Lower lobe of right lung (tissue), 2 donors: ENCODE measurements around the gene SLCO2A1. TPM values are rescaled to one million over a fixed set of nuclear protein-coding genes. Genes with fewer than 3 reads are reported as not detected.

Experiments used
- ATAC-seq, 2 donors: fragments of 200-7000 bp; cut with Tn5 transposase; one replicate each; pipeline ENCODE4 v1.9.1; 2020 to 2022; ENCODE audit warnings: mild to moderate bottlenecking in 2 of 2, moderate library complexity in 2 of 2
- DNase-seq: peaks from one replicate; pipeline ENCODE4 v3.0.0-alpha.2; 2020
- H3K27ac ChIP-seq: fragments of 200-600 bp; one replicate; pipeline ENCODE4 v1.8.0; 2022
- H3K27me3 ChIP-seq: fragments of 200-600 bp; one replicate; pipeline ENCODE4 v1.8.0; 2022; ENCODE audit warnings: low read depth
- H3K36me3 ChIP-seq: fragments of 200-600 bp; one replicate; pipeline ENCODE4 v1.8.0; 2022; ENCODE audit warnings: mild to moderate bottlenecking
- H3K4me1 ChIP-seq: fragments of 200-600 bp; one replicate; pipeline ENCODE4 v1.8.0; 2022
- H3K4me3 ChIP-seq: fragments of 200-600 bp; one replicate; pipeline ENCODE4 v1.8.0; 2022; ENCODE audit warnings: mild to moderate bottlenecking
- H3K9me3 ChIP-seq: fragments of 200-600 bp; one replicate; pipeline ENCODE4 v1.8.0; 2022
- intact Hi-C: fragments of 100-400 bp; cut with DNase I; formaldehyde crosslinking; loops from one replicate; pipeline ENCODE4 v1.11.0; 2022
- total RNA-seq: library from RNA; stranded (reverse); fragmentation: NEBNext Ultra II Directional; extraction: Animal tissue kit (Norgen Biotek cat#: 25700); gene quantifications from one replicate; pipeline ENCODE4 v1.2.1, GENCODE V29; 2021
- TF ChIP-seq, protein P1 (sequence below): fragments of 200-600 bp; IDR thresholded peaks from one replicate; pipeline ENCODE4 v1.8.0; 2022; ENCODE audit warnings: antibody characterized with exemption, mild to moderate bottlenecking
- donor health status: DM: no; HTN: yes; CAD: no; lungs with severe emphysema.

The SLCO2A1 gene
- total RNA-seq, 1 donor from 2014 or later = 204 TPM

DNA sequence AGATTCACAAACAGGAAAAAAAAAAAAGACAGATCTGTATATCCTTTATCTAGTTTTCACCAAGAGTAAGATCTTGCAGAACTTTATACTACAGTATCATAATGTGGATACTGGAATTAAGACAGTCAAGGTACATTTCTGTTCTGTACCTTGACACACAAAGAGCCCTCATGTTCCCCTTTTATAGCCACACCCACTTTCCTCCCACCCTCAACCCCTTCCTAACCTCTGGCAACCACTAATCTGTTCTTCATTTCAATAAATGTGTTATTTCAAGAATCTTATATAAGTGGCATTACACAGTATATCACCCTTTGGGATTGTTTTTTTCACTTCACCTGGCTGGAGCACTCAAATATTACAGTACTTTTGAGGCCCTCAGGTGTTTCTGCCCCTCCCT is 130.4 kb downstream of the SLCO2A1 start:
- ATAC-seq (no peak), DNase-seq (no peak)
- Histone ChIP-seq H3K36me3 (no peaks in the 10 kb centered on the region), H3K27ac (no peak overlapping the region), H3K4me3 (no peak overlapping the region), H3K9me3 (no peaks in the 10 kb centered on the region), H3K4me1 (peaks cover 18% of the 10 kb centered on the region), H3K27me3 (peaks cover 17% of the 10 kb centered on the region)
- intact Hi-C loops = no loop called here
- TF ChIP-seq, protein P1, sequence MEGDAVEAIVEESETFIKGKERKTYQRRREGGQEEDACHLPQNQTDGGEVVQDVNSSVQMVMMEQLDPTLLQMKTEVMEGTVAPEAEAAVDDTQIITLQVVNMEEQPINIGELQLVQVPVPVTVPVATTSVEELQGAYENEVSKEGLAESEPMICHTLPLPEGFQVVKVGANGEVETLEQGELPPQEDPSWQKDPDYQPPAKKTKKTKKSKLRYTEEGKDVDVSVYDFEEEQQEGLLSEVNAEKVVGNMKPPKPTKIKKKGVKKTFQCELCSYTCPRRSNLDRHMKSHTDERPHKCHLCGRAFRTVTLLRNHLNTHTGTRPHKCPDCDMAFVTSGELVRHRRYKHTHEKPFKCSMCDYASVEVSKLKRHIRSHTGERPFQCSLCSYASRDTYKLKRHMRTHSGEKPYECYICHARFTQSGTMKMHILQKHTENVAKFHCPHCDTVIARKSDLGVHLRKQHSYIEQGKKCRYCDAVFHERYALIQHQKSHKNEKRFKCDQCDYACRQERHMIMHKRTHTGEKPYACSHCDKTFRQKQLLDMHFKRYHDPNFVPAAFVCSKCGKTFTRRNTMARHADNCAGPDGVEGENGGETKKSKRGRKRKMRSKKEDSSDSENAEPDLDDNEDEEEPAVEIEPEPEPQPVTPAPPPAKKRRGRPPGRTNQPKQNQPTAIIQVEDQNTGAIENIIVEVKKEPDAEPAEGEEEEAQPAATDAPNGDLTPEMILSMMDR = no peak

DNA sequence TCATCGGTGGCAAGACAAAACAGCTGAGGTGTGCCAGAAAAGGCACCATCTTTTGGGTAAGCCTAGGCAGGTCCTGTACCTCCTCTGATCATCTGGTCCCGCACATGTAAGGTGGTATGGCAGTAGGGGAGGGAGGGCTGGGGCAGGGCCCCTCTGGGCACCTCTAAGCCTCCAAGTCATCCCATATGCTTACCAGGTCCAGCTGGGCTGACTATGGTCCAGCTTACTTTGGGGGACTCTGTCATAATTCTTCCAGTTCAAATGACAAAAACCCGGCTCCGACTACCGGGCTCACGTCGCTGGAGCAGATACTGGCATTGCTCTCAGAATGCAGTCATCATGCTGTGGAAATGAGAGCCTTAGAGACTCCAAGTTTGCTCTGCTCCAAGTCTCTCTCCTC is 132.2 kb downstream of the SLCO2A1 start:
- DNase-seq (no peak), ATAC-seq (no peak)
- TF ChIP-seq, protein P1 = no peak
- no peak overlapping the region for H3K27ac ChIP-seq
- no peaks in the 10 kb centered on the region for H3K36me3 ChIP-seq
- peaks cover 20% of the 10 kb centered on the region for H3K4me1 ChIP-seq
- H3K27me3 ChIP-seq = peaks cover 22% of the 10 kb centered on the region
- H3K4me3 ChIP-seq = no peak overlapping the region
- intact Hi-C loops = no loop called here
- H3K9me3 ChIP-seq = no peaks in the 10 kb centered on the region

DNA sequence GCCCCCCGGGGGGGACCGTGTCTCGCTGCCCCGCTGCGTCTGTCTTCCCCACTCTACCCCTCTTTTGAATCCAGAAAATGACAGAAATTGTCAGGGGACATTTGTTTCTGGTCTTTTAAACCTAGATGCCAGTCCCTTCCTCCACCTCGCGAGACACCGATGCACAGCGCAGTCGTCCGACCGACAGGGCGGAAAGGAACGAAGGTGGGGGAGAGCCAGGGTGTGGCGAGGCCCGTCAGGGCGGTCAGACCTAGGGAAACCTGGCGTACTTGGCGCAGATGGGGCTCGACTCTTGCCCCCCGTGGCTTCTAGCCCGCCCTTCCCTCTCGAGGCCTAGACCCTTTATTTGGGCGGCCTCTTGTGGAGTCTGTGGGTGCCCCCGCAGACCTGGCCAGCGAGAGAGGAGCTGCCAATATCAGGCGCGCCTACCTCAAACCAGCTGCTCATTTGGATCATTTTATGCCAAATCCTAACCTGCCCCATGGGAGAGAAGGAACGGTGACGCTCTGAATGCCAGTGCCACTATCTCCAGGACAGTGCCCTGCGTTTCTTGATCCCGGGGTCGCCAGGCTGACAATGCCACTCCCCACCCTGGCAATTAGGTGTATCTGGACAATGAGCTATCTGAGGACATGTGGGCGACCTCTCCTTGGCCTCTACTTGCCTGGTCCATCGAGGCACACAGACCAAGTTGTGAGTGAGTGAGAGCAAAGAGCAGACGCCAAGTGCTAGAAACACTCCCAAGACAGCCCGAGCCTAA is 133.5 kb downstream of the SLCO2A1 start:
- Histone ChIP-seq H3K27ac (no peak overlapping the region), H3K9me3 (no peaks in the 10 kb centered on the region), H3K27me3 (peaks cover 22% of the 10 kb centered on the region), H3K4me1 (peaks cover 20% of the 10 kb centered on the region), H3K36me3 (no peaks in the 10 kb centered on the region), H3K4me3 (peak overlapping the region; percentile 60)
- intact Hi-C loops = no loop called here
- DNase-seq (peak; percentile 26), ATAC-seq (peak in 1 of 2 donors; percentile 37)
- TF ChIP-seq, protein P1 = no peak

DNA sequence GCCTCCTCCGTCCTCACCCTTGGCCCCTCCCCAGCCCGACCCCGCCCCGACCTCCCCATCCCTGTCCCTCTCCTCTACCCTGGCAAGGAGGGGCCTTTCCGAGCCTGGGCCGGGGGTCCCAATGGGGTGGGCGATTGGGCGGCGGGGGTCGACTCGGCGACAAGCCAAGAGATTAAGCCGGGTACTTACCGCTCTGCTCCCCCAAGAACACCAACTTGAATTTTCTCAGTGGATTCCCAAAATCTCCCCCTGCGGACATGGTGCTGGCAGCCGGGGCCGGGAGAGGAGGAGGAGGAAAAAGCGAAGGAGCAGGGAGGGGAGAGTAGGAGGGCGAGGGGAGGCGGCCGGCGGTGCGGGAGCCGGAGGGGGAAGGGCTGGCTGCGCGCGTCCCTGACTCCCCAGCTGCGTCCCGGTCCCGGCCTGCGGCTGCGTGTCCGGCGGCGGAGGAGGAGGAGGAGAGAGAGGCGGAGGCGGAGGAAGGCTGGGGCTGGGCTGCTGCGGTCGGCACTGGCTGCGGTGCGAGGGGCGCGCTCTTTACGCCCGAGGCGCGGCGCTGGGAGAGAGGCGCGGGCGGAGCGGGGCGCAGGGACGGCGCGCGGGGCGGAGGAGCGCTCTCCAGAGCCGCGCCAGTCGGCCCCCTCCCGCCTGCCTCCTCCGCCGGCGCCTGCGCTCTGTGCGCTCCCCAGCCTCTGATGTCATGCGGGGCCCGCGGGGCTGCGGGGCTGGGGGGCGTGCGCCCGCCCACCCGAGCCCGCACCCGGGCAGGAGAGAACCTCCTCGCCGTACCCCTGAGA is 134.3 kb downstream of the SLCO2A1 start, which contains the start of gene RAB6B:
Gene RAB6B, minus strand, starts transcription at position 675 of the 794 bp plus-strand sequence. Its CDS starts 416 bp downstream, at position 259.
- intact Hi-C loops = no loop called here
- Histone ChIP-seq H3K36me3 (no peaks in the 10 kb centered on the region), H3K4me1 (peaks cover 20% of the 10 kb centered on the region), H3K4me3 (peak within 1 kb of the TSS; percentile 60), H3K27ac (no peak within 1 kb of the TSS), H3K27me3 (peaks cover 22% of the 10 kb centered on the region), H3K9me3 (no peaks in the 10 kb centered on the region)
- TF ChIP-seq, protein P1 = no peak
- DNase-seq (peak; percentile 46), ATAC-seq (peak; percentile 81 to 89)

DNA sequence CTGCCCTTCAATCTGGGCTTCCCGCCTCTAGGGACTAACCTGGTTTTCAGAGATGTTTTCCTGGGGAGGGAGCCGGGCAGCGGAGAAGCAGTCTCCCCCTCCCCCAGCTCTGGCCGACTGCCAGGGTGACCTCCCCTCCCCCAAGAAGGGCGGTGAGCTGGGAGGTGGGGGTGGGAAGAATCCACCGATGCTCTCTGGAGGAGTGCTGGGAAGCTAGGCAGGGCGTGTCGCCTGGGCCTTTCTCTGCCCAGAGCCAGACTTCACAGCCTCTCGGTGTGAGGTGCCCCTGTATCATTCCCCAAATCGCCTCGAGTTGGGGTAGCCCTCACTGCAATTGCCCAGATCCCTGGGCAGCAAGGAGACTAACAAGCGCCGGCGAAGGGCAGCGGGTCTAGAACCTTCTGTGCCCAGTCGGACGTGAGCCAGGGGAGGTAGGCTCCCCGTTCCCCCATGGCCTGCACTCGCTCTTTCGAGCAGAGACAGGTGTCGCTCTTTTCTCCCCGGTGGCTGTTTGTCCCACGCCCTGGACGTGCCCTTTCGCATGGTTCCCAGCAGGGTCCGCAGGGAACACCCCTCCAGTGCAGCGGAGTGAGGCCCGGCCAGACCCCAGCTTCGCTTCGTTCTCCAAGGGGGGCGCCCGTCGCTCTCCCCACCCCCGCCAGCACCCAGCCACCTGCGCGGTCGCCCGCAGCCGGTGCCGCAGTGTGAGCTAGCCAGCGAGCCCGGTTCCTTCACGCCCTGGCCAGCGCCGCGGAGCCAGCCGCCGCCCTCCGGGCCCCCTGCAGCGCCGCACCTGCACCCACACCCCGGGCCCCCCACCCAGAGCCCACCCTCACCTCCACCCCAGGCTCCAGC is 135.1 kb downstream of the SLCO2A1 start:
- intact Hi-C loops = no loop called here
- Histone ChIP-seq H3K27me3 (peaks cover 22% of the 10 kb centered on the region), H3K36me3 (no peaks in the 10 kb centered on the region), H3K9me3 (no peaks in the 10 kb centered on the region), H3K4me1 (peaks cover 20% of the 10 kb centered on the region), H3K27ac (no peak overlapping the region), H3K4me3 (peak overlapping the region; percentile 60)
- ATAC-seq (peak; percentile 42 to 61), DNase-seq (peak; percentile 42)
- TF ChIP-seq, protein P1 = no peak
